ENCODE results near the gene FARP1. TPM values are rescaled to one million over a fixed set of nuclear protein-coding genes. Genes with fewer than 3 reads are reported as not detected.
A peak's percentile ranks its signal among the peaks of the same experiment; 100 is the strongest.
"Not testable (repeated sequence)": the region's sequence is repeated elsewhere in the genome, so short reads cannot be mapped to it uniquely, and the experiment has no call there.

FARP1 gene
- total RNA-seq, 2 donors from 2014 or later, result 1.0 to 2.2 TPM

GRCh38 chr13:98223741-98224140, 80.8 kb downstream of the FARP1 start:
- H3K4me3 Mint-ChIP-seq, result no peak overlapping the region
- H3K9me3 Mint-ChIP-seq, result no peaks in the 10 kb centered on the region
- H3K27me3 Mint-ChIP-seq, result peaks cover 2 to 8% of the 10 kb centered on the region in 2 donors
- H3K27ac Mint-ChIP-seq, result no peak overlapping the region
- no peaks in the 10 kb centered on the region for H3K36me3 Mint-ChIP-seq
- ATAC-seq (no peak), DNase-seq (ENCODE audit: low spot score) (no peak)
- no peaks in the 10 kb centered on the region for H3K4me1 Mint-ChIP-seq (ENCODE audit: low read depth in 2 of 2)

- Mint-ChIP-seq H3K36me3 (no peaks in the 10 kb centered on the region), H3K4me1 (ENCODE audit: low read depth in 2 of 2) (no peaks in the 10 kb centered on the region), H3K9me3 (no peaks in the 10 kb centered on the region), H3K27me3 (peaks cover 2 to 8% of the 10 kb centered on the region in 2 donors), H3K27ac (no peak overlapping the region), H3K4me3 (no peak overlapping the region)
- ATAC-seq (peak in 1 of 2 donors; percentile 24), DNase-seq (ENCODE audit: low spot score) (no peak)
These were observed 81.7 kb downstream of the FARP1 start for GRCh38 chr13:98224557-98224956.

GRCh38 chr13:98225036-98225940, 82.4 kb downstream of the FARP1 start:
- Mint-ChIP-seq H3K27ac (no peak overlapping the region), H3K4me1 (ENCODE audit: low read depth in 2 of 2) (no peaks in the 10 kb centered on the region), H3K4me3 (no peak overlapping the region), H3K9me3 (no peaks in the 10 kb centered on the region), H3K36me3 (no peaks in the 10 kb centered on the region), H3K27me3 (peaks cover 2 to 8% of the 10 kb centered on the region in 2 donors)
- ATAC-seq (no peak), DNase-seq (ENCODE audit: low spot score) (no peak)

GRCh38 chr13:98226496-98226895, 83.6 kb downstream of the FARP1 start:
- Mint-ChIP-seq H3K4me3 (no peak overlapping the region), H3K9me3 (no peaks in the 10 kb centered on the region), H3K4me1 (ENCODE audit: low read depth in 2 of 2) (no peaks in the 10 kb centered on the region), H3K36me3 (no peaks in the 10 kb centered on the region), H3K27me3 (peaks cover 2 to 11% of the 10 kb centered on the region in 2 donors), H3K27ac (no peak overlapping the region)
- ATAC-seq, result no peak
- DNase-seq (ENCODE audit: low spot score), result no peak

GRCh38 chr13:98228661-98229341, 85.9 kb downstream of the FARP1 start:
- H3K36me3 Mint-ChIP-seq, result no peaks in the 10 kb centered on the region
- no peak overlapping the region for H3K4me3 Mint-ChIP-seq
- DNase-seq (ENCODE audit: low spot score) (no peak), ATAC-seq (no peak)
- peaks cover 2 to 11% of the 10 kb centered on the region in 2 donors for H3K27me3 Mint-ChIP-seq
- no peak overlapping the region for H3K27ac Mint-ChIP-seq
- no peaks in the 10 kb centered on the region for H3K4me1 Mint-ChIP-seq (ENCODE audit: low read depth in 2 of 2)
- H3K9me3 Mint-ChIP-seq, result no peaks in the 10 kb centered on the region

- not testable (repeated sequence) for H3K4me3 Mint-ChIP-seq; DNase-seq (ENCODE audit: low spot score); H3K36me3 Mint-ChIP-seq; ATAC-seq; H3K4me1 Mint-ChIP-seq (ENCODE audit: low read depth in 2 of 2); H3K9me3 Mint-ChIP-seq; H3K27ac Mint-ChIP-seq
- peaks cover 2 to 14% of the 10 kb centered on the region in 2 donors for H3K27me3 Mint-ChIP-seq
These were observed 87.9 kb downstream of the FARP1 start for GRCh38 chr13:98230762-98231161.

- Mint-ChIP-seq H3K4me3 (no peak overlapping the region), H3K27ac (no peak overlapping the region), H3K27me3 (peaks cover 0 to 14% of the 10 kb centered on the region in 2 donors), H3K4me1 (ENCODE audit: low read depth in 2 of 2) (no peaks in the 10 kb centered on the region), H3K9me3 (no peaks in the 10 kb centered on the region), H3K36me3 (no peaks in the 10 kb centered on the region)
- no peak for ATAC-seq
- DNase-seq (ENCODE audit: low spot score), result no peak
These were observed 89.6 kb downstream of the FARP1 start for GRCh38 chr13:98232456-98232855.

- peak in 1 of 2 donors; percentile 48 for ATAC-seq
- Mint-ChIP-seq H3K4me1 (ENCODE audit: low read depth in 2 of 2) (no peaks in the 10 kb centered on the region), H3K27ac (no peak overlapping the region), H3K36me3 (no peaks in the 10 kb centered on the region), H3K9me3 (no peaks in the 10 kb centered on the region), H3K4me3 (no peak overlapping the region), H3K27me3 (peaks cover 3 to 14% of the 10 kb centered on the region in 2 donors)
- no peak for DNase-seq (ENCODE audit: low spot score)
These were observed 90.2 kb downstream of the FARP1 start for GRCh38 chr13:98233127-98233526.

GRCh38 chr13:98234348-98234747, 91.5 kb downstream of the FARP1 start:
- Mint-ChIP-seq H3K4me1 (ENCODE audit: low read depth in 2 of 2) (no peaks in the 10 kb centered on the region), H3K36me3 (no peaks in the 10 kb centered on the region), H3K9me3 (no peaks in the 10 kb centered on the region), H3K27ac (no peak overlapping the region), H3K4me3 (no peak overlapping the region), H3K27me3 (peaks cover 3 to 14% of the 10 kb centered on the region in 2 donors)
- ATAC-seq (no peak), DNase-seq (ENCODE audit: low spot score) (no peak)

GRCh38 chr13:98236197-98236596, 93.3 kb downstream of the FARP1 start:
- no peak for DNase-seq (ENCODE audit: low spot score)

GRCh38 chr13:98237331-98237730, 94.4 kb downstream of the FARP1 start:
- Mint-ChIP-seq H3K4me1 (ENCODE audit: low read depth in 2 of 2) (no peaks in the 10 kb centered on the region), H3K27ac (no peak overlapping the region), H3K4me3 (no peak overlapping the region), H3K36me3 (no peaks in the 10 kb centered on the region), H3K9me3 (no peaks in the 10 kb centered on the region), H3K27me3 (peaks cover 3 to 17% of the 10 kb centered on the region in 2 donors)
- no peak for DNase-seq (ENCODE audit: low spot score)
- ATAC-seq, result no peak

More at GRCh38 chr13:98236197-98236596, 93.3 kb downstream of the FARP1 start:
- H3K4me1 Mint-ChIP-seq (ENCODE audit: low read depth in 2 of 2), result no peaks in the 10 kb centered on the region
- no peaks in the 10 kb centered on the region for H3K36me3 Mint-ChIP-seq
- no peaks in the 10 kb centered on the region for H3K9me3 Mint-ChIP-seq
- no peak overlapping the region for H3K27ac Mint-ChIP-seq
- no peak for ATAC-seq
- no peak overlapping the region for H3K4me3 Mint-ChIP-seq
- peaks cover 3 to 17% of the 10 kb centered on the region in 2 donors for H3K27me3 Mint-ChIP-seq

GRCh38 chr13:98239162-98240076, 96.5 kb downstream of the FARP1 start:
- no peaks in the 10 kb centered on the region for H3K36me3 Mint-ChIP-seq
- no peak overlapping the region for H3K27ac Mint-ChIP-seq
- H3K27me3 Mint-ChIP-seq, result peaks cover 5 to 11% of the 10 kb centered on the region in 2 donors
- no peaks in the 10 kb centered on the region for H3K4me1 Mint-ChIP-seq (ENCODE audit: low read depth in 2 of 2)
- DNase-seq (ENCODE audit: low spot score), result no peak
- no peak for ATAC-seq
- no peaks in the 10 kb centered on the region for H3K9me3 Mint-ChIP-seq
- no peak overlapping the region for H3K4me3 Mint-ChIP-seq

GRCh38 chr13:98240135-98240534, 97.2 kb downstream of the FARP1 start:
- Mint-ChIP-seq H3K27ac (no peak overlapping the region), H3K9me3 (no peaks in the 10 kb centered on the region), H3K4me3 (no peak overlapping the region), H3K4me1 (ENCODE audit: low read depth in 2 of 2) (no peaks in the 10 kb centered on the region), H3K36me3 (no peaks in the 10 kb centered on the region), H3K27me3 (peaks cover 9 to 11% of the 10 kb centered on the region in 2 donors)
- no peak for DNase-seq (ENCODE audit: low spot score)
- ATAC-seq, result no peak

Data from natural killer cell treated with Interleukin-12 subunit alpha and Interleukin-12 subunit beta and Interleukin-15 and Interleukin-18, amount 100 ng/mL, for 72 hours (primary cell).